HG03457 (cell line): ENCODE data around the gene SECISBP2.
A peak's percentile ranks its signal among the peaks of the same experiment; 100 is the strongest.
"Not testable (repeated sequence)": the region's sequence is repeated elsewhere in the genome, so short reads cannot be mapped to it uniquely, and the experiment has no call there.

Source experiments
- ATAC-seq: cut with Tn5 transposase; IDR thresholded peaks from one replicate; pipeline ENCODE4 v1.9.1; 2021; ENCODE audit warnings: moderate number of reproducible peaks; ENCODE audit not compliant: unreplicated experiment

Gene SECISBP2

DNA sequence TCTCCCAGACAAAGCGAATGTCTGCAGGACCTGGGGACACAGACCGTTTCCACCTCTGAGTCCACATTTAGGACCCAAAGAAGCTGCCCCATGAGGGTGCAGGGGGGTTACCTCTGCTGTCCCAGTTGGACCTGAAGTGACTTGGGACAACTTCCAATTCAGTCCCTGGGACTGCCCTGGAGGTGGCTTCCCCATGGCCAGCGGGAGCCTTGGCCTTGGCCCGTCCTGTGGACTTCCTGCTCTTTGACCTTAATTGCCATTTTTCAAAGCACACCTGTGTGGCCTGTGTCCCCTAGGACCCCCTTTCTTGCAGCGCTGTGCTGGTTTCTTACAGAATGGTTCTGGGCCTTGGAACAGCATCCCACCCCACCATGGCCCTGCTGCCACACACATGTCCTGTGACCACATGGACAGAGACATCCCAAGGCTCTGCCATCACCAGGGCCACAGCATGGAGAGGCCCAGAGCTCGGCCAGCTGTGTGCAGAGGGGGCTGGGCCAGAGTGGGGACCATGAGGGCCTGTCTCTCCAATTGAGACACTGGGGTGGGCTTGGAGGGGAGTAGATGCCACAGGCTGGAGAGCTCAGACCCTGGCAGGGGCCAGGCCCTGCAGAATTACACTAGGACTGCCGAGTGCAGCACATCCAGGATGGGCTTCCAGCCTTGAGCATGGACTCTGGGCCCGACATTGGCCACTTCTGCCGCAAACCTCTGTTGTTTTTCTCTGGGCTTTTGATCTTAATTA, 45.8 kb downstream of the SECISBP2 start:
- no peak for ATAC-seq

DNA sequence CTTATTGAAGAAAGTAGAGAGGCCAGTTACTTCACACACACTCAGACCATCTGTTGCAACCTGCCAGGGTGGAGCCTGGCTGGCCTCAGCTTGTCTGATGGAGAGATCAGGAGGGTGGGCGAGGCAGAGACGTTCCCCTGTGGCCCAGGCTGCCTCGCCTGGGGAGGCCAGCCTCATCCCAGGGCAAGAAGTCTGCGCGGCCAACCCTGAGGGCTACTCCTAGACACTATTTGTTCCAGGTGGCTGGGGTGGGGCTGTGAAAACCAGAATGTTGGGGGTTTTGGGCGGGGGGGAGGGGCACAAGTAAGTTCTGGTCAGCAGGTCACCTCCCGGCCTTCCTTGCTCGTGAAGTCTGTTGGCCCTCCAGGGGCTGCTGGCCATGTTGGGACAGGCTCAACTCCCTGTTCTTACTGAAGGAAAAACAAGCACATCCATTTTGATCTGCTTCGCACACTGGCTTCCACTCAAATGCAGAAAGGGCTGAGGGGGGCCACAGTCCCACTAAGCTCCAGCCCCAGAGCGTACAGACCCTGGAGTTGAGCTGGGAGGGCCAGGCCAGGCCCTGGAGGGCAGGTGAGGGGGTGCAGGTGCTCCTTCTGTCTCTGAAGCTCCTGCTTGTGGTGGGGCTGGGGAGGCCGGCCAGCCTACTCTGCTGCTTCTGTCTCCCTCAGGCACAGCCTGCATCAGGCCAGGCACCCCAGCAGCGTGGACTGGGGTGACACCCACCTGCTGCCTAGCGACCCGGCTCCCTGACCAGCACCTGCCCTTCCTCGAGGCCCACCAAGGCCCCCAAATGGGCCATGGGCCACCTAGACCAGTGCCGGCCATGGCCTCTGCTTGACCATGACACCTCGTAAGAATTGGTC, 46.6 kb downstream of the SECISBP2 start:
- no peak for ATAC-seq

DNA sequence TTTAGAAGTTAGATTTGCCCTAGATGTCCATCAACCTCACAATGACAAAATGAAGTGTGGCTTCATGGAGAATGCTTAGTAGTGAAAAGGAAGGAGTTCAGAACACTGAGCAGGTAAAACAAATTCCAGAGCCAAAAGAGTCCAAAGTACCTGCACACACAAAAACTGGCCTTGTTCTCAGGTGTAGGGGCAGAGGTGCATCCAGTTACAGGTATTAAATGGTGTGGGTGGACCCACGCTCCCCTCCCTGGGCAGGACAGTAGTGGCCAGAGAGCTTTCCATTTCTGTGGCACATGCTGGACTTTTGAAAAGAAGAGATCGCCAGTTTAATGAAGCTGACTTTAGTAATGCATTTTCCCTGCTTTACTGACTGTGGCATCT, 47.2 kb downstream of the SECISBP2 start:
- ATAC-seq = no peak

DNA sequence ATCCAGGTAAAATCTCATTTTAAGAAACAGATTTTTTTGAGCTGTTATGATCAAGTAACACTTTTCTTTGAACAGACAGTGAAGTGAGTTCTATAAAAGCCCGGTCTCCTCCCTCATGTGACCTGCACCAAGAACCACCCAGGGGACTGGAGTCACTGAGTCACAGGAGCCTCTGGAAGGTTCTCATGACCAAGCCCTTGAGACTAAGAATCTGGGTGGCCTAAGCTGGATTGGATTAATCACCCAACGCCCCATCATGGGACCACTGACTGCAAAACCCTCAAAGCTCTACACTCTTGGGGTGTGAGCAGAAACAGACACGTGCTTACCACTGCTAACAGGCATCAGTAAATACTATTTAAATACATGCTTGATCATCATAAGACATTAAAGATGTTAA, 48.4 kb downstream of the SECISBP2 start:
- ATAC-seq = no peak

DNA sequence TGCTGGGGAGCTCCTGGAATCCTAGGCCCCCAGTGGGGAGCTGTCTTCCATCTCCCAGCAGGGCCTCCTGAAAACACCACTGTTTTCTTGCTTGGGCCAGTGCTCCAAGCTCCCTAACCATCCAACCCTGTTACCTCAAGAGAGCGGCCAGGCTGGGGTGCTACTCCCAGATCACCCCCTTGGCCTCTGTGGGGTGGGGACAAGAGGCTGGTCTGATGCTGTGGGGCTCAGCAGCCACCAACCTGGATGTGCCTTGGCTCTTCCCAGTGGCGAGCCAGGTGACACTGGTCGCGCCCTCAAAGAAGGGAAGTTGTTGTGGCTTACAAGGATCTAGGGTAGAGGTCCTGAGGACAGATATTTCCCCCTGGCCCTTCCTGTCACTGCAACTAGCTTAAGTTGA, 49.0 kb downstream of the SECISBP2 start:
- ATAC-seq = no peak

DNA sequence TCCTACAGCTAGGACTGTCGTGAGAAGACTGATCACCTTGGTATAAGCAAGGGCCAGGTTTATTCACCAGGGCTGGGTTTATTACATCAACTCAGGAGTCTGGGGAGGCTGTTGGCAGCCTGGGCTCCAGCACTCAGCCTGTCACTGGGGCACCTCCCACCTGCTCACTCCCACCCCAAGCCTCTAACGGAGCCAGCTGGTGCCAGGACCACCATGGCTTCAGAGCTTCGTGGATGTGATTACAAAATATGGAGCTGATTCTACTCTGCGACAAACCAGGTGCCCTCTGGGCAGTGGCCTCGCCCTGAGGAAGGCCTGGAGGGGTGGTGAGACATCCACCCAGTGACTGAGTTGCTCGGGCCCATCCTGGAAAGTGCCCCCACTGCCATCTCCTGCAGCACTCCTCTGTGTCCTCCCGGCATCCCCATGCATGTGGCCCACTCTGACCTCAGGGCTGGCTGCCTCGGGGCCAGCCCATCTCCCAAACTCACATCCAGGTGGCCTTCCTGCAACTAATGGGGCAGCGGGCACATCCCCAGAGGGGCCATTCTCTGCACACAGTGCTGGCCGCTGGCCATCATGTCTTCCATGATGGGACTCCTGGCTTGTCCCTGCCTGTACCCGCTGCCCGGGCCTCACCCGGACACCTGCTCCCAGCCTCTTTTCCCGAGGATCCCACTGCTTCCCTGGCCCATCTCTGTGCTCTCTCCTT, 49.6 kb downstream of the SECISBP2 start:
- ATAC-seq = no peak

DNA sequence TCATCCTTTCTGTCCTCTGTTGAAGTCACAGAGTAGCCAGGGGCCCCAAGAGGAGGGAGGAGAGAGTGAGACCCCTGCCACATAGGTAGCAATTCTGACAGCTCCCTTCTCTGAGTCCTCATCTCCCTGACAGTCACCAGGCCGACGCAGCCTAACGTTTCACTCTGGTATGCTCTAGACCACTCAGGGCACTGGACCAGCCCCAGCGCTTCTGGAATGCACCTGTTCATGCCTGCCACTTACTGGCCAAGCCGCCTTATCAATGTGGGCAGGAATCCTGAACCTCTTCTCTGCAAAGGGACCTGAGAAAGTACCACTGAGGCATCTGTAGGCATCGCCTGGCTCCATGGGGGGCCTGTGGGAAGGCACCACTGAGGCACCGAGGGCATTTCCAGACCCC, 50.2 kb downstream of the SECISBP2 start:
- no peak for ATAC-seq

DNA sequence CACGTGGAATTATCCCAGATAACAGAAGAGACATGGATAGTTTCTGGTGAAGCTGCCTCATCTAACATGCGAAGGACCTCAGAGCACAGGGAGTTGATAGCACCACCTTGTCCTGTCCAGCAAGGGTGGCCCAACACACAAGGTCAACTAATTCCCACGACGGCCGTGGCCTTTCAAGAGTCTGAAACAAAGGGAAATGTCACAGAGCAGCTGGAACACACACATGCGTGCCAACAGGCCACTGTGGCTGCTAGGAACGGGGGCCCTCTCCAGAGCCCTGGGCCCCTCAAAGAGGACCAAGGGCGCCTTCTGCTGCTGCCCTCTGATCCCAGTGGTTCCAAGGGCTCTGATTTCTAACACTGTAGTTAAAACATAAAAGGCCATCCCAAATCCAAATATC, 50.7 kb downstream of the SECISBP2 start:
- no peak for ATAC-seq

DNA sequence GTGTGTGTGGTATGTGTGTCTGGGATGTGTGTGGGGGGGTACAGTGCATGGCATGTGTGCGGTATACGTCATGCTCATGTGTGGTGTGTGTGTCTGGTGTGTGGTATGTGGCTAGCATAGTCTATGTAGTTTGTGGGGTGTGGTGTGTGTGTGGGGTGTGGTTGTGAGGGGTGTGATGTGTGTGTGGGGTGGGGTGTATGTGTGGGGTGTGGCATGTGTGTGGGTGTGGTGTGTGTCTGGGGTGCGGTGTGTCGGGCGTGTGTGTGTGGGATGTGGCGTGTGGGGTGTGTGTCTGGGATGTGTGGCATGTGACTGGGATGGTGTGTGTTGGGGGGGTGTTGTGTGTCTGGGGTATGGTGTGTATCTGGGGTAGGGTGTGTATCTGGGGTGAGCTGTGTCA, 52.3 kb downstream of the SECISBP2 start:
- no peak for ATAC-seq

DNA sequence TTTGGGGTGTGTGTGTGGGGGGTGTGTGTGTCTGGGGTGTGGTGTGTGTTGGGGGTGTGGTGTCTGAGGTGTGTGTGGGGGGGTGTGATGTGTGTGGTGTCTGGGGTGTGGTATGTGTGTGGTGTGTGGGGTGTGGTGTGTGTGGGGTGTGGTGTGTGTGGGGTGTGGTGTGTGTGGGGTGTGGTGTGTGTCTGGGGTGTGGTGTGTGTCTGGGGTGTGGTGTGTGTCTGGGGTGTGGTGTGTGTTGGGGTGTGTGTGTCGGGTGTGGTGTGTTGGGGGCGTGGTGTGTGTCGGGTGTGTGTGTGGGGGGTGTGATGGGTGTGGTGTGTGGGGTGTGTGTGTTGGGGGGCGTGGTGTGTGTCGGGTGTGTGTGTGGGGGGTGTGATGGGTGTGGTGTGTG, 53.5 kb downstream of the SECISBP2 start:
- not testable (repeated sequence) for ATAC-seq

DNA sequence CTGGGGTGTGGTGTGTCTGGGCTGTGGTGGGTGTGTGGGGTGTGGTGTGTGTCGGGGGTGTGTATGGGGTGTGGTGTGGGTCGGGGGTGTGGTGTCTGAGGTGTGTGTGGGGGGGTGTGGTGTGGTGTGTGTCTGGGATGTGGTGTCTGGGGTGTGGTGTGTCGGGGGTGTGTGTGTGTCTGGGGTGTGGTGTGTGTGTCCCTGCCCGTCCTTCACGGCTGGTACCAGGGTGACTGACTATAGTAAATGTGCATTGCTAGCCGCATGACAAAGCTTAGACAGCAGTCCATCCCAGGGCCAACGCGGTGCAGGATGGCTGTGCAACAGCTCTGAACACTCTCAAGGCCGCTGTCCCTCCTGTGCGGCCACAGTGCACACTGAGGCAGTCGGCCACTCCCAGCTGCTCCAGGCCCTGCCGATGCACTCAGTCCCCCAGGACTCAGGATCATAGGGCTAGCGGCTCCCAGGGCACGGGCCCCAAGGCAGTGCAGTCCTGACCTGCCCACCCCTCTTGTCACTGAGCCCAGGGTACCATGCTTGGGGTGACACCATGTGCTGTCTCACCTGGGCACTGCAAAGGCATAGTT, 54.0 kb downstream of the SECISBP2 start:
- ATAC-seq = no peak

DNA sequence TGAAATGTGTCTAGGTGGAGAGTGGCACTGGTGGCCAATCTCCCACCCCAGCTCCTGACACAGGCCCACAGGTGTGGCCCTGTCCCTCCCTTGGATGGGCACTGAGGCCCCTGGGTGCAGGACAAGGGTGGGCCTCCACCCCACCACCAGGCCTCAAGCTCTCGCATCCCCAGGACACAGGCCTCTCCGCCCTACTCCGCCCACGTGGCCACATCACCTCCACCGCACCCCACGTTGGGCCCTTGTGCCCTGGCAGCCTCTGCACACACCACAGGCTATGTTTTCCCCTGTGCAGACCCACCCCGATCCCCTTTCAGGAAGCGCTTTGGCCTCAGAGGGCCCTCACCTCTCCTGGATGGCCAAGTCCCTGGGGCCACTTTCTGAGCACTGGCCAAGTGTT, 54.7 kb downstream of the SECISBP2 start:
- no peak for ATAC-seq

DNA sequence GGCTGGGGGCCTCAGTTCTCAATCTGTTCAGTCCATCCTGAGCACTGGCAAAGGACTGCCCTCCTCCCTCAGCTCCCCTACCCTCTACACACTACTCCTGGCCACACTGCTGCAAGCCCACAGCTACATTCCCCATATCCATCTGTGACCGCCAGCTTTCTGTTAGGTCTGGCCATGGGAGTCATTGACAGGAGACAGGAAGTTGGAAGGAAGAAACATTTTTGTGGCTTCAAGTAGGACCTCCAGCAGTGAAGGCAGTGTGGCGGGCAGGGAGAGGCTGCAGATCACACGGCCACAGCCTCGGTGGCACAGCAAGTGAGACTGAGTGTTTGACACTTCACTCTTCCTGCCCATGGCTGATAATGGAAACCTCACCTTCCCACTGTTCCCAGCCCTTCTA, 55.9 kb downstream of the SECISBP2 start:
- no peak for ATAC-seq

DNA sequence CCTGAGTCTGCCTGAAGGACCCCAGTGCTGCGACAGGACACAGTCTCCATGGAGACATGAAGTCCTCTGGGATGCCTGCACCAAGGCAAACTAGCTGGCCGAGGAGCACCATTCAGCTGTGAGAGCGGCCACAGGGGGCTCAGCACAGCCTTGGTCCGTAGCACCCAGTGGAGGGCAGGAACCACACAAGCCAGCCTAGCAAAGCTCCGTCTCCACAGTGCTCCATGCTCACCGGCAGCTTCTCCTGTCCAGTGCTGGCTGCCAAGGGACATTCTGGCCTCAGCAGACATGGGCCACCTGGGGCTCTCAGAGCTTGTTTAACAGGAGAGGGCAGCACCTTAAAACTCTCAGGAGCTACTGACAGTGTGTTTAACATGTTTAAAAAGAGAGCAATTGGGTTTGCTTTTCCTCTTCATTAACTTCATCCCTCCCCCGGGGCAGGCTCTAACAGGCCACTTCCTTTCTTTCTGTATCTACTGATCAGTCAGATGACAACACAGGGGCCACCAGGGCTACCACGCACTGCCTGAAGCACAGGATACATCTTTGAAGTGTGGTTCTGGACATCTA, 57.0 kb downstream of the SECISBP2 start:
- ATAC-seq = peak; percentile 62

DNA sequence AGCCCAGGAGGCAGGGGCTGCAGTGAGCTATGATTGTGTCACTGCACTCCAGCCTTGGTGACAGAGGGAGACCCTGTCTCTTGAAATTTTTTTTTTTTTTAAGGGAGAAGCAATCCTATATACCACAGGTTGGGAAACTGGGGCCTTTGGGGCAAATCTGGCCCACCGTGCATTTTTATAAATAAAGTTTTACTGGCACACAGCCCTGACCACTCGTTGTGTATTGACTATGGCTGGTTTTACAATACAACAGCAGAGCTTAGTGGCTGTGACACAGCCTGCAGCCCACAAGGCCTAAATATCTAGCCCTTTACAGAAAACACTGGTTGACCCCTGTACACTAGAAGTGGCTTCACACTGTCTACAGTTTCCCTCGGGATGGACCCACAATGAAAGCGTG, 58.0 kb downstream of the SECISBP2 start:
- ATAC-seq = no peak

DNA sequence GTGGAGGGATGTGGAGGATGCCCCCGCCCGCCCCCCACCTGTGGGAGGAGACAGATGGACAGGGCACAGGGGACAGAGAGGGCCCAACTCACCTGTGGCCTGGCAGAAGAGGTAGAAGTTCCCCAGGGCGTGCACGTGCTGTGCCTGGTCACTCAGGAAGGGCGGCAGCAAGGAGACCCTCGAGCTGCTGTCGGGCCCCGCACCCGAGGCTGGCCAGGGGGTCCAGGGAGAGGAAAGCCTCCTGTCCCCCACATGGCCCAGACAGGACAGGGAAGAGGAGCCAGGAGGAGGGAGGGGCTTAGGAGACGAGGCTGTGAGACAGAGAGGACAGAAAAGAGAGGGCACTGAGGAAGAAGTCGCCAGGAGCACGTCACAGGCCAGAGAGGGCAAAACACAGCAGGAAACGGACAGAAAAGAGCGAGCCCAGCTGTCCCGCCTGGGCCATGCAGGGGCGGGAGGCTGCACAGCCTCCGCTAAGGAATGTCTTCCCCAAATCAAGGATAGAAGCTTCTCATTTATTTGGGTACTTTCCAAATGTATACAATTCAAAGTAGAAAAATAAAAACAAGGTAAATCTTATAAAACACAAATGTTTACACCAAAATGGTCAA, 58.5 kb downstream of the SECISBP2 start:
- no peak for ATAC-seq

DNA sequence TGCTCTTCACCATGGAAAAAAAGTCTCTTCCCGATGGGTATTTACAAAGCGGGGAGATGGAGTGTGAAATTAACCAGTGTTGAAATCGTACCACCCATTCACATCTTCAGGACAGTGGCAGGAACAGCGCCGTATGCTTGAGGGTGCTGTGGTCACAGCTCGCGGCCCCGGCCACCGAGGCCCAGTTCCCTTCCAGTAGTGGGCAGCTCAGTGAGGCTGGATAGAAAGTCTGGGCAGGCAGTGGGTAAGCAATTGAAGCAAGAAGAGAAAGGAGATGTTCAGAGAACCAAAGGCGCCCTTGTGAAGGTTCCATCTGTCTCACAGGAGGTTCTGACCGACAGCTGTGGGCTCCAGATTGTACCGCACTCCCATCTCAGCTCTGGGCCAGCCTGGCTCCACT, 59.1 kb downstream of the SECISBP2 start:
- ATAC-seq = no peak

DNA sequence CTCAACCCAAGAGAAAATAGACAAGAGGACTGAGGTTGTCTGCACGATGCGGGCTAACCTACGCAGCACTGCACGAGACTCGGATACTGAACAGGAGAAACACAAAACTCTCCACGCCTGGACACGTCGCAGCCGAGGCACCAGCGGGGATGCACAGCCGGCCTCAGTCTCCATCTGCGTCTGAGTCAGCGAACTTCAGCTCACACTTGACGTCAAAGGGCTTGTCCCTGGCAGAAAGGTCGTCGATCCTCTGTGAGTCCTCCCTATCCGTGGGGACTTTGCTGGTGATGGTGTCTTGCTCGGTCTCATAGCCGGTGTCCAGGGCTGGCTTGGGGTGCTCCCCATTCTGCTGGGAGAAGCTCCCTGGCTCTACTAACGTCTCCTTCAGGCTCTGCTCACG, 60.2 kb downstream of the SECISBP2 start:
- ATAC-seq = no peak

DNA sequence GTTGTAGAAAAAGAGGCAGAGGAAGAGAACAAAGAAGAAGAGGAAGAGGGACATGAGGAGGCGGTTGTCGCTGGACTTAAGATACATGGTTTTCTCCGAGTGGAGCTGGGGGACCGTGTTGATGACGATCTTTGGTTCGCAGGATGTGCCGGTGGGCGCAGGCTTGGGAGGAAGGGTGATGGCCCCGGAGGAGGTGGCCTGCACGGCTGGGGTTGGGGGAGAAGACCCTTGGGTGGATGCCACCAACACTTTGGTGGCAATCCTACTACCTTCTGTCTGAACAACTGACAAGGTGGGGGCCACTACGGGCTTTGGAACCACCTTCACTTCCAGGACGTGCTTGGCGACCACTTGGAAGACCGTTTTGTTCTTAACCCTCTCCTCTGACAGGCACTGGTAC, 60.7 kb downstream of the SECISBP2 start:
- no peak for ATAC-seq

DNA sequence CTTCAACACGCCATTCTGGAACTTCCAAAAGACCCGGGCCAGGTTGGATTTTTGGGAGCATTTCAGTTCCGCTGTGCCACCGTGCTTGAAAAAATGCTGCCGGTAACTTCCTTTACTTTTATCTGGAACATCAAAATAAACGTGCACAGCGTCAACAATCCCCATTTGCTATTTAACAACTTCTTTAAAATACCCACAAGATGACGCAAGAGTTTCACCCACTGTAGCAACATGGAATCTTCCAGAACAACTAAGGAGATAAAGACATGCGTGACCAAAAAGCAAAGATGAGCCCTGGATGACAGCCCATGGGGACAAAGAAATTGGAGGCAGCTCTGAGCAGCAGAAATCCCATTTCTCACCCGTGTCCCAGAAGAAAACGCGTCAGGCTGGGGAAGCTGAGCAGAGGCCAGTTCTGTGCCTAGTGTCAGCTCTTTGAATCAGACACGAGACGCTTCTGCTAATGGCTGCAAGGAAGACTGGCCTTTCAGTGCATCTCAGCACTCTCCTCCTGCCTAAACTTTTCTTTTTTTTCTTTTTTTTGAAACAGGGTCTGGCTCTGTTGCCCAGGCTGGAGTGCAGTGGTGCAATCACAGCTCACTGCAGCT, 61.3 kb downstream of the SECISBP2 start:
- no peak for ATAC-seq
